Uterus (tissue), 4 donors: ENCODE measurements around the gene VANGL2. TPM values are rescaled to one million over a fixed set of nuclear protein-coding genes. Genes with fewer than 3 reads are reported as not detected.

Experiments used
- DNase-seq, 2 donors: peaks; one replicate each; pipeline ENCODE4 v3.0.0-alpha.2; 2019 to 2020
- H3K27ac ChIP-seq, 2 donors: fragments of 200-600 bp; sonication (generic); 1 replicate in 1 of 2; 2 replicates in 1 of 2; pipeline ENCODE4 v1.5.1; 2016 to 2018
- H3K27me3 ChIP-seq, 2 donors: fragments of 200-600 bp; sonication (generic); one replicate each; pipeline ENCODE4 v1.5.1; 2018 to 2019; ENCODE audit warnings: control low read depth in 1 of 2
- H3K36me3 ChIP-seq, 2 donors: fragments of 200-600 bp; sonication (generic); one replicate each; pipeline ENCODE4 v1.5.1; 2019; ENCODE audit warnings: control low read depth in 1 of 2
- H3K4me1 ChIP-seq, 2 donors: fragments of 200-600 bp; sonication (generic); one replicate each; pipeline ENCODE4 v1.5.1; 2018 to 2019; ENCODE audit warnings: control low read depth in 1 of 2
- H3K4me3 ChIP-seq, 2 donors: fragments of 200-600 bp; sonication (generic); 1 replicate in 1 of 2; 2 replicates in 1 of 2; pipeline ENCODE4 v1.5.1; 2018 to 2019; ENCODE audit warnings: mild to moderate bottlenecking in 1 of 2
- H3K9me3 ChIP-seq, 2 donors: fragments of 200-600 bp; sonication (generic); one replicate each; pipeline ENCODE4 v1.5.1; 2019; ENCODE audit warnings: control low read depth in 1 of 2
- POLR2A ChIP-seq, 2 donors: fragments of 450-650 bp; IDR thresholded peaks; one replicate each; pipeline ENCODE4 v1.6.1; 2016; ENCODE audit warnings: antibody characterized with exemption in 2 of 2, mild to moderate bottlenecking in 1 of 2, moderate library complexity in 1 of 2
- intact Hi-C: fragments of 100-400 bp; cut with DNase I; formaldehyde crosslinking; loops from one replicate; pipeline ENCODE4 v1.15.1; 2023; ENCODE audit warnings: low total_unique reads
- total RNA-seq, 4 donors: library from RNA; depleted of rRNA in 3 of 4; stranded (reverse); fragments of >200 nt in 3 of 4; gene quantifications; one replicate each; pipeline versions ENCODE4 v1.1.0 to v1.2.4, GENCODE V29; 2014 to 2023
- TF ChIP-seq, protein P1 (sequence below), 4 experiments: fragments of 200-600 bp in 2 of 4; fragments of 450-650 bp in 2 of 4; sonication (generic) in 2 of 4; IDR thresholded peaks; one replicate each; pipeline ENCODE4 v1.5.1; 2016 to 2019; ENCODE audit warnings: antibody characterized with exemption in 4 of 4, mild to moderate bottlenecking in 2 of 4, moderate library complexity in 1 of 4
- donor health status: DM: yes; HTN: yes; CAD: no.

The VANGL2 gene
- total RNA-seq = 10 to 100 TPM in 1 of 4 donors, 1 to 10 TPM in 2, under 1 TPM in 1; 0.26 to 14.1 (median 4.7) TPM

DNA sequence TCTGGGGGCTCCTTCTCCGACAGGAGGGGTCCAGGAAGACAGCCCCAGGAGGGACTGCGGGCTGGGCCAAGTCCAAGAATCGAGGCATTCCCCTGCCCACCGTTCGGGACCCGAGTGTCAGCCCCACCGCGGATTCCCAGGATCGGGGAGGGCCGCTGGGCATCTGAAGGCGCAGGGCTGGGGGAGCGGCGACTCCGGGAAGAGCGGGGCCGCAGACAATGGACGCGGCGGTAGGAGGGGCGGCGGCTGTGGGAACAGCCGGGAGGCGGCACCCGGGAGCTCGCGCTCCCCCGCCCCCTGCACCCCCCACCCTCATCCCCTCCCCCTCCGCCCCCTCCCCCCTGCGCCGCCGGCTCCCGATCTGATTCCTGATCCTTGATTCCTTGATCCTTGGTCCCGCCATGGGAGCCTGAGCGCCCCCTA is at the start of gene VANGL2:
VANGL2 (plus strand) TSS at position 342 of the 423 bp plus-strand sequence. CDS start 15,274 bp downstream, outside the sequence.
- peak; percentile 81 to 87 for DNase-seq
- no peaks in the 10 kb centered on the region for H3K4me1 ChIP-seq
- no peak for TF ChIP-seq POLR2A (IDR thresholded peaks at IDR 0.05)
- TF ChIP-seq, protein P1, sequence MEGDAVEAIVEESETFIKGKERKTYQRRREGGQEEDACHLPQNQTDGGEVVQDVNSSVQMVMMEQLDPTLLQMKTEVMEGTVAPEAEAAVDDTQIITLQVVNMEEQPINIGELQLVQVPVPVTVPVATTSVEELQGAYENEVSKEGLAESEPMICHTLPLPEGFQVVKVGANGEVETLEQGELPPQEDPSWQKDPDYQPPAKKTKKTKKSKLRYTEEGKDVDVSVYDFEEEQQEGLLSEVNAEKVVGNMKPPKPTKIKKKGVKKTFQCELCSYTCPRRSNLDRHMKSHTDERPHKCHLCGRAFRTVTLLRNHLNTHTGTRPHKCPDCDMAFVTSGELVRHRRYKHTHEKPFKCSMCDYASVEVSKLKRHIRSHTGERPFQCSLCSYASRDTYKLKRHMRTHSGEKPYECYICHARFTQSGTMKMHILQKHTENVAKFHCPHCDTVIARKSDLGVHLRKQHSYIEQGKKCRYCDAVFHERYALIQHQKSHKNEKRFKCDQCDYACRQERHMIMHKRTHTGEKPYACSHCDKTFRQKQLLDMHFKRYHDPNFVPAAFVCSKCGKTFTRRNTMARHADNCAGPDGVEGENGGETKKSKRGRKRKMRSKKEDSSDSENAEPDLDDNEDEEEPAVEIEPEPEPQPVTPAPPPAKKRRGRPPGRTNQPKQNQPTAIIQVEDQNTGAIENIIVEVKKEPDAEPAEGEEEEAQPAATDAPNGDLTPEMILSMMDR (IDR thresholded peaks at IDR 0.05) = peak in 1 of 4 experiments; percentile 5
- H3K9me3 ChIP-seq = no peaks in the 10 kb centered on the region
- intact Hi-C loops = no loop called here
- H3K36me3 ChIP-seq = no peaks in the 10 kb centered on the region
- H3K4me3 ChIP-seq = peak within 1 kb of the TSS; percentile 61 to 71
- peak within 1 kb of the TSS; percentile 77 for H3K27ac ChIP-seq
- no peaks in the 10 kb centered on the region for H3K27me3 ChIP-seq

DNA sequence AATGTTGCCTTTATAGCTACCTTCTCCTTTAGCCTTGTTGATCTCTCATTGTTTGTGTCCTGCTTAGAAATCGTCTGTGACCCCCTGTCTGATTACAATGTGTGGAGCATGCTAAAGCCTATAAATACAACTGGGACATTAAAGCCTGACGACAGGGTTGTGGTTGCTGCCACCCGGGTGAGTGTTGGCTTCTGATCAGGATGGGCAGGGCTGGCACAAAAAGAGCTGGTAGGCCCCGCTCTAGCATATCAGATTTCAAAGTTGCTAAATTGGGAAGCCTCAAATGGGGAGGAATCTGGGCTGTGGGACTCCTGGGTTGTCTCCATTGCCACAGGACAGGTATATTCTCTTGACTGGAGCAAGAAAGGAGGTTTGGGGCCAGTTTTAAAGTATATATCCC is 48.7 kb upstream of the VANGL2 start:
- intact Hi-C loops = no loop called here
- no peaks in the 10 kb centered on the region for H3K36me3 ChIP-seq

DNA sequence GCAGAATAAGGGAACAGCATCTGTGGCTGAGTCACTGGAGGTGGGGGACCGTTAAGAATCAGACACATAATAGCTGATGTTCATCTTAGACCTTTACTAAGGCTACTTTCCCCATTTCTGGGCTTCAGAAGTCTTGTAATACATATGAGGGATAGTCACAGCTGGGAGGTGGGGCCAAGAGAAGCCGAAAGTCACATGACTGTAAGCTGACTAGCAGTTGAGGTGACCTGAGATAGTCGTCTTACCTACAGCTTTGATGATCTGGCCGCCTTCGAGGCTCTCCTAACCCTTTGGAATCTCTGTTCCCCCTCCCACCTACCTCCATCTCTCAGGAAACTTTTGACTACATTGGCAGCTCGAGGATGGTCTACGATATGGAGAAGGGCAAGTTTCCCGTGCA is 47.8 kb upstream of the VANGL2 start:
- intact Hi-C loops = no loop called here
- TF ChIP-seq, protein P1 (IDR thresholded peaks at IDR 0.05) = no peak
- TF ChIP-seq POLR2A (IDR thresholded peaks at IDR 0.05) = no peak
- Histone ChIP-seq H3K4me3 (no peak overlapping the region), H3K36me3 (no peaks in the 10 kb centered on the region), H3K27ac (no peak overlapping the region), H3K4me1 (no peaks in the 10 kb centered on the region), H3K9me3 (no peaks in the 10 kb centered on the region), H3K27me3 (no peaks in the 10 kb centered on the region)
- no peak for DNase-seq

More for the DNA sequence above, 48.7 kb upstream of the VANGL2 start:
- H3K4me3 ChIP-seq = no peak overlapping the region
- H3K9me3 ChIP-seq = no peaks in the 10 kb centered on the region
- no peaks in the 10 kb centered on the region for H3K4me1 ChIP-seq
- no peak for TF ChIP-seq POLR2A (IDR thresholded peaks at IDR 0.05)
- TF ChIP-seq, protein P1 (IDR thresholded peaks at IDR 0.05) = no peak
- DNase-seq = no peak
- H3K27ac ChIP-seq = no peak overlapping the region
- H3K27me3 ChIP-seq = no peaks in the 10 kb centered on the region

DNA sequence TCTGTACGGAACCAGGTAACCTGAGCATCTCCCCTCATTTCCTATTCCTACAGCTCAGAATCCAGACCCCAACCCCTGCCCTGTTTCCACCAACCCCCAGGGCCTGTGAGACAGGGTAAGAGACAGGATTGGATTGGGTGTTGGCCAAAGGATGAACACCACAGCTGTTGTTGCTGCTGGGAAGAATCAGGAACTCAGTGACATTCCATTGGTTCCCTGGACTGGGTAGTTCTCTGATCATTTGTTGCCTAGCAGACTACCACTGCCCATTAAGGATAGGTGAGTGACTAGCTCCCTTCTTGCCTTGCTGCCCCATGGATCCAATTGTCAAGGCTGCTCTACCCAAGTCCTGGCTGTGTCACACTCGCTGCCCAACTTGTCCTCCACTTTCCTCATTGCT is 47.1 kb upstream of the VANGL2 start:
- TF ChIP-seq POLR2A (IDR thresholded peaks at IDR 0.05) = no peak
- TF ChIP-seq, protein P1 (IDR thresholded peaks at IDR 0.05) = no peak
- intact Hi-C loops = no loop called here
- no peak for DNase-seq
- no peaks in the 10 kb centered on the region for H3K9me3 ChIP-seq
- no peaks in the 10 kb centered on the region for H3K36me3 ChIP-seq
- H3K4me3 ChIP-seq = no peak overlapping the region
- no peaks in the 10 kb centered on the region for H3K27me3 ChIP-seq
- no peaks in the 10 kb centered on the region for H3K4me1 ChIP-seq
- H3K27ac ChIP-seq = no peak overlapping the region

DNA sequence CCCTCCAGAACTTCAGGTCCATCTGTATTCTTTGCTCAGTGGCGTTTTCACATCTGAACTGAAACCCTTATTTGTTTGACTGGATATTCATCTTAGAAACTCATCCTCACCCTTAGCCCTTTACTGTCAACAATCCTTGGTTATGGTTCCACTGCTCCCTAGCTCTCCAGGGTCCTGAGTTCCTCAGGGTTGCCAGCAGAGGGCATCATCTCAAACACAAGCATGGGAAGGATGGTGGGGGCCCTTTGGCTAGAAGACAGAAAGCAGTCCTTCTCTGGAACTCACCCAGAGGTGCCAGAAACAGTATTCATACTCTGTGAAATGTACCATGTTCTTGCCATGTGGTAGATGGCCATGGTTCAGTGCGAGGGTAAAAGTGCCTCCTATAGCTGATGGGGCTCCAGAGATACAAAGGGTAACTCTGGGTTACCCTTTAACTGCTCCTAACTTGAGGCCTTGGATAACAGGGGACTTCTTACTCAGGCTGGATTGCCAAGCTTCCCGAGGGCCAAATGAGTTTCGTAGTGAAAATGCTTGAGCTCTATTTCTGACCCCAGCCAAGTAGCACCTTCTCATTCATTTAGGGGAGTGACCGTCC is 45.9 kb upstream of the VANGL2 start:
- no peak overlapping the region for H3K4me3 ChIP-seq
- H3K36me3 ChIP-seq = no peaks in the 10 kb centered on the region
- intact Hi-C loops = no loop called here
- TF ChIP-seq POLR2A (IDR thresholded peaks at IDR 0.05) = no peak
- no peak for DNase-seq
- H3K27me3 ChIP-seq = no peaks in the 10 kb centered on the region
- H3K27ac ChIP-seq = no peak overlapping the region
- H3K4me1 ChIP-seq = no peaks in the 10 kb centered on the region
- H3K9me3 ChIP-seq = no peaks in the 10 kb centered on the region
